ENCODE data around the gene MED27. TPM values are rescaled to one million over a fixed set of nuclear protein-coding genes. Genes with fewer than 3 reads are reported as not detected.

Gene MED27
- total RNA-seq, 1 experiment from 2014 or later, result 24.4 TPM

- intact Hi-C loops (cut with micrococcal nuclease; ENCODE audit: unreplicated experiment), result no loop called here
Measured at GRCh38 chr9:132066057-132066456, 13.6 kb downstream of the MED27 start.

GRCh38 chr9:132063281-132063680, 16.4 kb downstream of the MED27 start:
- Histone ChIP-seq H3K4me3 (ENCODE audit: low read depth in 2 of 2, low read length in 2 of 2) (no peak overlapping the region), H3K27me3 (ENCODE audit: control insufficient read depth, insufficient read depth, low read length) (no peaks in the 10 kb centered on the region), H3K9me3 (ENCODE audit: control insufficient read depth, insufficient read depth, low read depth, low read length) (peaks cover 5% of the 10 kb centered on the region; the same call in 1 of the 2 replicates), H3K4me1 (ENCODE audit: control insufficient read depth, insufficient read depth, low read length) (no peaks in the 10 kb centered on the region), H3K27ac (ENCODE audit: low read length) (no peak overlapping the region), H3K36me3 (ENCODE audit: control insufficient read depth, insufficient read depth, low read length) (no peaks in the 10 kb centered on the region)
- intact Hi-C loops (cut with micrococcal nuclease; ENCODE audit: unreplicated experiment) (no loop called here), in situ Hi-C loops (cut with HindIII; ENCODE audit: low pct_unique_long_range_greater_than_20kb, low sequenced_read_pairs) (no loop called here)
- no TSS peak for BruUV-seq (replicated peaks)
- no peak for DNase-seq (ENCODE audit: low read depth, low spot score)
- no peak for ATAC-seq
- ChIA-PET CTCF (no interaction called here), POLR2A (no interaction called here)
- TF ChIP-seq POLR2AphosphoS5 (IDR thresholded peaks at IDR 0.05; ENCODE audit: low read depth, low read length) (no peak), SIN3A (IDR thresholded peaks at IDR 0.05; ENCODE audit: borderline replicate concordance, insufficient read depth, low read depth, low read length) (no peak)
- TF ChIP-seq, protein P1, sequence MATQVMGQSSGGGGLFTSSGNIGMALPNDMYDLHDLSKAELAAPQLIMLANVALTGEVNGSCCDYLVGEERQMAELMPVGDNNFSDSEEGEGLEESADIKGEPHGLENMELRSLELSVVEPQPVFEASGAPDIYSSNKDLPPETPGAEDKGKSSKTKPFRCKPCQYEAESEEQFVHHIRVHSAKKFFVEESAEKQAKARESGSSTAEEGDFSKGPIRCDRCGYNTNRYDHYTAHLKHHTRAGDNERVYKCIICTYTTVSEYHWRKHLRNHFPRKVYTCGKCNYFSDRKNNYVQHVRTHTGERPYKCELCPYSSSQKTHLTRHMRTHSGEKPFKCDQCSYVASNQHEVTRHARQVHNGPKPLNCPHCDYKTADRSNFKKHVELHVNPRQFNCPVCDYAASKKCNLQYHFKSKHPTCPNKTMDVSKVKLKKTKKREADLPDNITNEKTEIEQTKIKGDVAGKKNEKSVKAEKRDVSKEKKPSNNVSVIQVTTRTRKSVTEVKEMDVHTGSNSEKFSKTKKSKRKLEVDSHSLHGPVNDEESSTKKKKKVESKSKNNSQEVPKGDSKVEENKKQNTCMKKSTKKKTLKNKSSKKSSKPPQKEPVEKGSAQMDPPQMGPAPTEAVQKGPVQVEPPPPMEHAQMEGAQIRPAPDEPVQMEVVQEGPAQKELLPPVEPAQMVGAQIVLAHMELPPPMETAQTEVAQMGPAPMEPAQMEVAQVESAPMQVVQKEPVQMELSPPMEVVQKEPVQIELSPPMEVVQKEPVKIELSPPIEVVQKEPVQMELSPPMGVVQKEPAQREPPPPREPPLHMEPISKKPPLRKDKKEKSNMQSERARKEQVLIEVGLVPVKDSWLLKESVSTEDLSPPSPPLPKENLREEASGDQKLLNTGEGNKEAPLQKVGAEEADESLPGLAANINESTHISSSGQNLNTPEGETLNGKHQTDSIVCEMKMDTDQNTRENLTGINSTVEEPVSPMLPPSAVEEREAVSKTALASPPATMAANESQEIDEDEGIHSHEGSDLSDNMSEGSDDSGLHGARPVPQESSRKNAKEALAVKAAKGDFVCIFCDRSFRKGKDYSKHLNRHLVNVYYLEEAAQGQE (IDR thresholded peaks at IDR 0.05; ENCODE audit: insufficient read depth in 1 of 2, low read depth in 2 of 2, low read length in 1 of 2), result no peak

More at GRCh38 chr9:132066057-132066456, 13.6 kb downstream of the MED27 start:
- no peak overlapping the region for H3K4me3 ChIP-seq (ENCODE audit: low read depth in 2 of 2, low read length in 2 of 2)
- no peaks in the 10 kb centered on the region for H3K27me3 ChIP-seq (ENCODE audit: control insufficient read depth, insufficient read depth, low read length)
- CTCF ChIA-PET, result no interaction called here
- TF ChIP-seq, protein P1 (IDR thresholded peaks at IDR 0.05; ENCODE audit: insufficient read depth in 1 of 2, low read depth in 2 of 2, low read length in 1 of 2), result no peak
- TF ChIP-seq, protein P2, sequence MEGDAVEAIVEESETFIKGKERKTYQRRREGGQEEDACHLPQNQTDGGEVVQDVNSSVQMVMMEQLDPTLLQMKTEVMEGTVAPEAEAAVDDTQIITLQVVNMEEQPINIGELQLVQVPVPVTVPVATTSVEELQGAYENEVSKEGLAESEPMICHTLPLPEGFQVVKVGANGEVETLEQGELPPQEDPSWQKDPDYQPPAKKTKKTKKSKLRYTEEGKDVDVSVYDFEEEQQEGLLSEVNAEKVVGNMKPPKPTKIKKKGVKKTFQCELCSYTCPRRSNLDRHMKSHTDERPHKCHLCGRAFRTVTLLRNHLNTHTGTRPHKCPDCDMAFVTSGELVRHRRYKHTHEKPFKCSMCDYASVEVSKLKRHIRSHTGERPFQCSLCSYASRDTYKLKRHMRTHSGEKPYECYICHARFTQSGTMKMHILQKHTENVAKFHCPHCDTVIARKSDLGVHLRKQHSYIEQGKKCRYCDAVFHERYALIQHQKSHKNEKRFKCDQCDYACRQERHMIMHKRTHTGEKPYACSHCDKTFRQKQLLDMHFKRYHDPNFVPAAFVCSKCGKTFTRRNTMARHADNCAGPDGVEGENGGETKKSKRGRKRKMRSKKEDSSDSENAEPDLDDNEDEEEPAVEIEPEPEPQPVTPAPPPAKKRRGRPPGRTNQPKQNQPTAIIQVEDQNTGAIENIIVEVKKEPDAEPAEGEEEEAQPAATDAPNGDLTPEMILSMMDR (IDR thresholded peaks at IDR 0.05), result no peak
- no peak for TF ChIP-seq SIN3A (IDR thresholded peaks at IDR 0.05; ENCODE audit: borderline replicate concordance, insufficient read depth, low read depth, low read length)
- TF ChIP-seq TCF7L2 (IDR thresholded peaks at IDR 0.05; ENCODE audit: low read depth, low read length), result no peak
- TF ChIP-seq POLR2AphosphoS5 (IDR thresholded peaks at IDR 0.05; ENCODE audit: low read depth, low read length), result no peak
- BruUV-seq (replicated peaks), result no TSS peak
- in situ Hi-C loops (cut with HindIII; ENCODE audit: low pct_unique_long_range_greater_than_20kb, low sequenced_read_pairs), result no loop called here
- H3K36me3 ChIP-seq (ENCODE audit: control insufficient read depth, insufficient read depth, low read length), result no peaks in the 10 kb centered on the region
- H3K9me3 ChIP-seq (ENCODE audit: control insufficient read depth, insufficient read depth, low read depth, low read length), result no peaks in the 10 kb centered on the region
- ATAC-seq (no peak), DNase-seq (ENCODE audit: low read depth, low spot score) (no peak)
- H3K4me1 ChIP-seq (ENCODE audit: control insufficient read depth, insufficient read depth, low read length), result no peaks in the 10 kb centered on the region
- POLR2A ChIA-PET, result no interaction called here
- H3K27ac ChIP-seq (ENCODE audit: low read length), result no peak overlapping the region

All from Panc1 (cell line).